GM10248 (cell line): ENCODE data around the gene GPR142.

Source experiments
- CTCF ChIA-PET: fragments of 300-600 bp; sonication (Branson Sonifier 250); formaldehyde crosslinking; extraction: SDS; loops from one replicate; lab custom pipeline; 2021; ENCODE audit warnings: antibody characterized with exemption; lab: Yijun Ruan, JAX
- POLR2A ChIA-PET: fragments of 350-650 bp; sonication (Branson Sonifier 250); formaldehyde crosslinking; extraction: SDS; loops from one replicate; lab custom pipeline; 2020; ENCODE audit warnings: antibody characterized with exemption; lab: Yijun Ruan, JAX
- DNase-seq: peaks from one replicate; pipeline ENCODE4 v3.0.0; 2012; ENCODE audit errors: extremely low spot score
- CTCF ChIP-seq: IDR thresholded peaks from 2 replicates; pipeline ENCODE4 v1.5.1; 2012; ENCODE audit warnings: mild to moderate bottlenecking, low read depth; ENCODE audit errors: extremely low read depth, missing control alignments, control extremely low read depth

The GPR142 gene

GRCh38 chr17:74335529-74336062 lies 31.7 kb upstream of the GPR142 start:
- POLR2A ChIA-PET: no interaction called here

GRCh38 chr17:74336307-74336706 lies 31.0 kb upstream of the GPR142 start:
- TF ChIP-seq CTCF: no peak
- DNase-seq: no peak
- ChIA-PET POLR2A (no interaction called here), CTCF (interaction anchor here (0.9 to 4.1 kb wide), 3 partner anchors 28 to 255 kb away, joined by 3 to 18 read pairs (median 3); partner anchors contain the start of genes CD300LD and GPR142)

More at GRCh38 chr17:74335529-74336062, 31.7 kb upstream of the GPR142 start:
- no peak for TF ChIP-seq CTCF
- CTCF ChIA-PET: interaction anchor here (0.9 to 4.1 kb wide), 4 partner anchors 22 to 256 kb away, joined by 3 to 18 read pairs (median 3); partner anchors contain the start of genes CD300LD and GPR142
- no peak for DNase-seq

GRCh38 chr17:74337834-74338500 lies 29.3 kb upstream of the GPR142 start:
- ChIA-PET CTCF (interaction anchor here (1.1 to 1.2 kb wide), 2 partner anchors 30 to 37 kb away, joined by 3 to 5 read pairs; no protein-coding TSS in a partner anchor), POLR2A (no interaction called here)
- no peak for TF ChIP-seq CTCF
- DNase-seq: no peak

GRCh38 chr17:74339537-74340195 lies 27.6 kb upstream of the GPR142 start:
- POLR2A ChIA-PET: no interaction called here
- no peak for DNase-seq
- CTCF ChIA-PET: no interaction called here
- TF ChIP-seq CTCF: no peak

- ChIA-PET POLR2A (no interaction called here), CTCF (no interaction called here)
- no peak for TF ChIP-seq CTCF
- DNase-seq: no peak
These were observed 26.8 kb upstream of the GPR142 start for GRCh38 chr17:74340470-74341023.

- ChIA-PET POLR2A (no interaction called here), CTCF (no interaction called here)
- DNase-seq: no peak
These were observed 25.1 kb upstream of the GPR142 start for GRCh38 chr17:74342224-74342623.

More at GRCh38 chr17:74342224-74342623, 25.1 kb upstream of the GPR142 start:
- TF ChIP-seq CTCF: no peak
